Endothelial cell of umbilical vein (primary cell): ENCODE measurements around the gene PTPN14. TPM values are rescaled to one million over a fixed set of nuclear protein-coding genes. Genes with fewer than 3 reads are reported as not detected.

Experiments used
- BruUV-seq: library from RNA; stranded (reverse); fragments of 400-500 nt; replicated peaks from 2 replicates; lab custom pipeline; 2021; lab: Mats Ljungman, UMichigan
- CTCF ChIA-PET: fragments of 300-600, 350-600 bp; sonication (Branson Sonifier 250); formaldehyde crosslinking; loops from one replicate; lab custom pipeline; 2021; ENCODE audit warnings: antibody characterized with exemption, inconsistent platforms; lab: Charles Lee
- POLR2A ChIA-PET: fragments of 300-600, 350-600 bp; sonication (Branson Sonifier 250); formaldehyde crosslinking; loops from one replicate; lab custom pipeline; 2021; ENCODE audit warnings: antibody characterized with exemption, inconsistent platforms; lab: Charles Lee
- DNase-seq: peaks from one replicate; pipeline ENCODE4 v3.0.0-alpha.2; 2011; ENCODE audit warnings: low read depth, low spot score
- FAIRE-seq: peaks from 2 replicates; lab custom pipeline; 2011; peaks lifted over from hg19 to GRCh38; lab: Jason Lieb, UNC
- H2AFZ ChIP-seq: 2 replicates; pipeline ENCODE4 v1.6.0; 2012; ENCODE audit warnings: low read depth, low read length, control low read depth, inconsistent platforms
- H3K27ac ChIP-seq: 2 replicates; pipeline ENCODE4 v1.5.1; 2011; ENCODE audit warnings: low read depth, mild to moderate bottlenecking, control low read depth, low read length, moderate library complexity; ENCODE audit not compliant: insufficient read depth
- H3K27me3 ChIP-seq, 2 experiments: 2 replicates each; pipeline versions ENCODE4 v1.6.0 to v1.6.1; 2011; ENCODE audit warnings: low read length in 2 of 2, mixed read lengths in 1 of 2; ENCODE audit not compliant: control insufficient read depth in 2 of 2, insufficient read depth in 2 of 2
- H3K36me3 ChIP-seq, 2 experiments: 2 replicates in 1 of 2; 3 replicates in 1 of 2; pipeline ENCODE4 v1.5.1; 2011; ENCODE audit warnings: low read length in 2 of 2, mild to moderate bottlenecking in 1 of 2, moderate library complexity in 1 of 2; ENCODE audit not compliant: control insufficient read depth in 2 of 2, insufficient read depth in 2 of 2; ENCODE audit errors: extremely low read depth in 1 of 2
- H3K4me1 ChIP-seq: 3 replicates; pipeline ENCODE4 v1.5.1; 2011; ENCODE audit warnings: mild to moderate bottlenecking, low read length; ENCODE audit not compliant: control insufficient read depth, insufficient read depth; ENCODE audit errors: extremely low read depth
- H3K4me2 ChIP-seq: 2 replicates; pipeline ENCODE4 v1.6.1; 2011; ENCODE audit warnings: low read length, control low read depth, mixed read lengths; ENCODE audit not compliant: insufficient read depth
- H3K4me3 ChIP-seq, 3 experiments: fragments of 200-600 bp in 1 of 3; sonication (generic), shearing (Covaris generic) in 1 of 3; replicated peaks in 1 of 3; 2 replicates each; pipeline ENCODE4 v1.5.1; 2011 to 2016; ENCODE audit warnings: control low read depth in 3 of 3, low read length in 3 of 3, mild to moderate bottlenecking in 2 of 3, inconsistent platforms in 1 of 3, low read depth in 1 of 3, moderate library complexity in 1 of 3; ENCODE audit not compliant: insufficient read depth in 1 of 3
- H3K79me2 ChIP-seq: 2 replicates; pipeline ENCODE4 v1.6.0; 2012; ENCODE audit warnings: low read length, inconsistent platforms; ENCODE audit not compliant: control insufficient read depth, insufficient read depth
- H3K9ac ChIP-seq: replicated peaks from 2 replicates; pipeline ENCODE3; 2011; ENCODE audit warnings: low read length, control low read depth; ENCODE audit not compliant: insufficient read depth; ENCODE audit errors: extremely low read depth
- H3K9me1 ChIP-seq: replicated peaks from 3 replicates; pipeline ENCODE4 v1.6.0; 2011; ENCODE audit warnings: mild to moderate bottlenecking, low read length; ENCODE audit not compliant: control insufficient read depth, insufficient read depth; ENCODE audit errors: extremely low read depth
- H3K9me3 ChIP-seq: replicated peaks from 2 replicates; pipeline ENCODE4 v1.5.1; 2012; ENCODE audit warnings: low read length, inconsistent platforms; ENCODE audit not compliant: control insufficient read depth, insufficient read depth
- H4K20me1 ChIP-seq: replicated peaks from 2 replicates; pipeline ENCODE3; 2011; ENCODE audit warnings: mild to moderate bottlenecking, low read length; ENCODE audit not compliant: control insufficient read depth, insufficient read depth; ENCODE audit errors: extremely low read depth
- EZH2 ChIP-seq: IDR thresholded peaks from 2 replicates; pipeline ENCODE4 v1.6.1; 2012; ENCODE audit warnings: borderline replicate concordance, low read depth, mild to moderate bottlenecking, moderate library complexity, low read length, inconsistent platforms; ENCODE audit not compliant: severe bottlenecking
- FOS ChIP-seq: IDR thresholded peaks from 2 replicates; pipeline ENCODE4 v1.6.1; 2011; ENCODE audit warnings: mild to moderate bottlenecking, low read length, moderate library complexity, borderline replicate concordance; ENCODE audit not compliant: insufficient read depth
- GATA2 ChIP-seq: IDR thresholded peaks from 2 replicates; pipeline ENCODE4 v1.7.0; 2011; ENCODE audit warnings: low read depth, mild to moderate bottlenecking, moderate library complexity, mixed read lengths, low read length; ENCODE audit not compliant: insufficient read length, insufficient read depth
- JUN ChIP-seq: IDR thresholded peaks from 2 replicates; pipeline ENCODE4 v1.6.1; 2011; ENCODE audit warnings: borderline replicate concordance, low read depth; ENCODE audit not compliant: insufficient read length, insufficient read depth
- MYC ChIP-seq: IDR thresholded peaks from one replicate; pipeline ENCODE4 v1.6.1; 2011; ENCODE audit warnings: mild to moderate bottlenecking, low read depth, low read length
- POLR2A ChIP-seq: IDR thresholded peaks from 2 replicates; pipeline ENCODE4 v1.6.1; 2012; ENCODE audit warnings: low read depth, mild to moderate bottlenecking, control low read depth, low read length
- POLR2AphosphoS5 ChIP-seq: IDR thresholded peaks from 2 replicates; pipeline ENCODE4 v1.6.1; 2012; ENCODE audit warnings: low read depth, mild to moderate bottlenecking, control low read depth, low read length, moderate library complexity; ENCODE audit not compliant: insufficient read depth
- dilution Hi-C: fragments of 300-500 bp; cut with MboI; formaldehyde crosslinking; loops from one replicate; pipeline ENCODE4 v1.15.0; 2019; ENCODE audit warnings: low sequenced_read_pairs; ENCODE audit not compliant: extremely low pct_ligation_motif_present
- intact Hi-C: fragments of 100-400 bp; cut with micrococcal nuclease; formaldehyde crosslinking; loops from one replicate; pipeline ENCODE4 v1.10.0; 2022
- polyA plus RNA-seq, 4 experiments: library from polyadenylated mRNA; depleted of rRNA in 3 of 4; stranded (reverse) in 3 of 4; unstranded in 1 of 4; fragments of >200 nt; gene quantifications; 2 replicates each; pipeline versions ENCODE4 v1.2.1 to v1.2.3, GENCODE V29; 2011 to 2012; ENCODE audit warnings: missing spikeins in 1 of 4
- total RNA-seq: library from RNA; stranded (reverse); gene quantifications from 2 replicates; pipeline ENCODE4 v1.2.3, GENCODE V29; 2021
- TF ChIP-seq, protein P1 (sequence below), 2 donors: IDR thresholded peaks; 1 replicate in 1 of 2; 2 replicates in 1 of 2; pipeline ENCODE4 v1.5.1; 2011; ENCODE audit warnings: low read length in 2 of 2, mild to moderate bottlenecking in 2 of 2, moderate library complexity in 2 of 2, control low read depth in 1 of 2, inconsistent platforms in 1 of 2, low read depth in 1 of 2; ENCODE audit not compliant: insufficient read depth in 1 of 2; ENCODE audit errors: extremely low read depth in 1 of 2
- TF ChIP-seq, protein P2 (sequence below): IDR thresholded peaks from 2 replicates; pipeline ENCODE4 v1.6.1; 2011; ENCODE audit not compliant: insufficient read depth, insufficient read length

Gene PTPN14
- total and polyA plus RNA-seq, 2 donors (not counting 3 experiments of a cell fraction or from before 2014, with no cell fraction given): 18.5 to 93.0 TPM

DNA sequence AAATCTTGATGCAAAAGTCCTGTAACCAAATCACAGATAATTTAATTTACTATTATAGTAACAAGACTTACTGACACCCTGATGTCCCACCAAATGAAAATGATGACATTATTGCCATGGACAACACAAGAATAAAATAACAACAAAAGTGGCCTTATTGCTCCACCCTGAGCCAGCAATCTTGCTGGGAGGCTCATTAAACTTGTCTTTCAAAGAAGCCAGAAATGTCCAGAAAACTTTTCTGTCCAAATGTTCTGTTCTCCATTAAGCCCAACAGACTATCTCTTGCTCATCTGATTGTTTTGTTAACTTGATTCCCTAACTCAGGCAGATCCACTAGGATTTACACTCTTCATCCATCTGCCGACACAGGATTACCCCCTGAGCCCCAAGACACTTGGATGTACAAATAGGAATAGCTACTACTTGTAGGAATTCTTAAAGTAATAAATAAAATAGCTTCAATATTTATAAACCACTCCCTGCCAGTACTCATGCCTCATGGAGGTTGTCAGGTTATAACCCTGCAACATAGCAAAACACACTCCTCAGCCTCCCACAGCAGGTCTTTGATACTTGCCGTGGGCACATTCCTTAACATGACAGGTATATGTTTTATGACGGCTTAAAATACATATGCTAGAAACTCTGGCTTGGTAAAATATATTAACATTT is 84.9 kb downstream of the PTPN14 start:
- POLR2A ChIA-PET: no interaction called here
- H3K27me3 ChIP-seq: no peaks in the 10 kb centered on the region
- no peak overlapping the region for H3K9ac ChIP-seq
- no peaks in the 10 kb centered on the region for H3K9me1 ChIP-seq
- H3K9me3 ChIP-seq: no peaks in the 10 kb centered on the region
- peaks cover 8% of the 10 kb centered on the region for H4K20me1 ChIP-seq
- no peak overlapping the region for H3K4me3 ChIP-seq
- no TSS peak for BruUV-seq
- H3K27ac ChIP-seq: no peak overlapping the region
- peaks cover 0 to 2% of the 10 kb centered on the region in 2 experiments for H3K36me3 ChIP-seq
- H3K4me1 ChIP-seq: no peaks in the 10 kb centered on the region
- H3K79me2 ChIP-seq: peaks cover 80% of the 10 kb centered on the region
- FAIRE-seq: no peak
- TF ChIP-seq GATA2 (no peak), FOS (no peak), POLR2A (no peak)
- CTCF ChIA-PET: interaction anchor here (0.8 to 1.8 kb wide), 2 partner anchors 8 to 9 kb away, joined by 3 to 6 read pairs; no protein-coding TSS in a partner anchor
- no peak for DNase-seq
- intact Hi-C loops (no loop called here), dilution Hi-C loops (no loop called here)
- H3K4me2 ChIP-seq: no peak overlapping the region
- no peak overlapping the region for H2AFZ ChIP-seq

DNA sequence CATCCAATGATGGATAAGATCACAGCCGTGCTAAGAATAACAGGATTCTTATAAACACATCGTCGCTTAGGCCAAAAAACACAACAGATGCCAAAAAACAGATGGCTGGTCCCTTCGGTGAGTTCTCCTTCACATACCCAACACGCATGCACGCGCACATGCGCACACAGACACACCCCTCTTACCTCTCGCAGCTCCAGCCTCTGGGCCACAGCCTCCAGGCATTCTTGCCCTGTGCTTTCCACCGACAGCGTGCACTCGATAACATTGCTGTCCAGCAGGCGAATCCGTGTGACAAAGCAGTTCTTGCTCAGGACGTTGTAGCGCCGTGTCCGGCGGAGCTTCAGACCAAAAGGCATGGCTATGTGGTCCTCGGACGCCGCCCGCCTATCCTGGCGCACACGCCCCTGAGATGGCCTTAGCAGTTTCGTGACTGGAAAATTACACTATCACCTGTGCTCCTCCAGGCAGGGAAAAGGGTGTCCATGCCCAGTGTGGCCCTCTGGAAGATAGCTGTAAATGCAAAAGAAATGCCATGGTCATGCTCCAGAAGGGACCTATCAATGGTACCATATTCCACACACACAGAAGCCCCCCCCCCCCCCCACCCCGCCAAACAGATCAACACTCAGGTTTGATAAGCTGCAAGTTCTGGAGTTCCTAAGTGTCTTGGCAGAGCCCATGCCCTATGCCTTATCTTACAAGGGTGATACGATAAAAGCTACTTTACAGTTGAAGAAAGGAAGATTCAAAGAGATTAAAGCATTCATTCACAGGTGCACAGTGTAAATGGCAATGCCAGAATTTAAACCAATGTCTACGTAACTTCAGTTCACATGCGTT is 86.7 kb downstream of the PTPN14 start:
- Histone ChIP-seq H3K9me3 (no peaks in the 10 kb centered on the region), H3K4me1 (peaks cover 6% of the 10 kb centered on the region), H3K9me1 (no peaks in the 10 kb centered on the region), H3K27me3 (no peaks in the 10 kb centered on the region), H4K20me1 (peaks cover 8% of the 10 kb centered on the region), H3K4me2 (no peak overlapping the region), H2AFZ (no peak overlapping the region), H3K4me3 (no peak overlapping the region), H3K79me2 (peaks cover 79% of the 10 kb centered on the region), H3K36me3 (peaks cover 0 to 2% of the 10 kb centered on the region in 2 experiments), H3K9ac (no peak overlapping the region), H3K27ac (no peak overlapping the region)
- dilution Hi-C loops: no loop called here
- no peak for FAIRE-seq
- ChIA-PET CTCF (interaction anchor here (0.7 to 1.7 kb wide), 4 partner anchors 9 to 33 kb away, joined by 3 to 4 read pairs (median 4); no protein-coding TSS in a partner anchor), POLR2A (no interaction called here)
- BruUV-seq: no TSS peak
- DNase-seq: no peak
- intact Hi-C loops: no loop called here
- TF ChIP-seq EZH2 (no peak), FOS (no peak), POLR2A (no peak), GATA2 (no peak), POLR2AphosphoS5 (no peak), JUN (no peak), MYC (no peak)
- TF ChIP-seq, protein P1, sequence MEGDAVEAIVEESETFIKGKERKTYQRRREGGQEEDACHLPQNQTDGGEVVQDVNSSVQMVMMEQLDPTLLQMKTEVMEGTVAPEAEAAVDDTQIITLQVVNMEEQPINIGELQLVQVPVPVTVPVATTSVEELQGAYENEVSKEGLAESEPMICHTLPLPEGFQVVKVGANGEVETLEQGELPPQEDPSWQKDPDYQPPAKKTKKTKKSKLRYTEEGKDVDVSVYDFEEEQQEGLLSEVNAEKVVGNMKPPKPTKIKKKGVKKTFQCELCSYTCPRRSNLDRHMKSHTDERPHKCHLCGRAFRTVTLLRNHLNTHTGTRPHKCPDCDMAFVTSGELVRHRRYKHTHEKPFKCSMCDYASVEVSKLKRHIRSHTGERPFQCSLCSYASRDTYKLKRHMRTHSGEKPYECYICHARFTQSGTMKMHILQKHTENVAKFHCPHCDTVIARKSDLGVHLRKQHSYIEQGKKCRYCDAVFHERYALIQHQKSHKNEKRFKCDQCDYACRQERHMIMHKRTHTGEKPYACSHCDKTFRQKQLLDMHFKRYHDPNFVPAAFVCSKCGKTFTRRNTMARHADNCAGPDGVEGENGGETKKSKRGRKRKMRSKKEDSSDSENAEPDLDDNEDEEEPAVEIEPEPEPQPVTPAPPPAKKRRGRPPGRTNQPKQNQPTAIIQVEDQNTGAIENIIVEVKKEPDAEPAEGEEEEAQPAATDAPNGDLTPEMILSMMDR (IDR thresholded peaks at IDR 0.05; ENCODE audit: extremely low read depth in 1 of 2, insufficient read depth in 1 of 2, low read depth in 1 of 2, low read length in 2 of 2): no peak
- TF ChIP-seq, protein P2, sequence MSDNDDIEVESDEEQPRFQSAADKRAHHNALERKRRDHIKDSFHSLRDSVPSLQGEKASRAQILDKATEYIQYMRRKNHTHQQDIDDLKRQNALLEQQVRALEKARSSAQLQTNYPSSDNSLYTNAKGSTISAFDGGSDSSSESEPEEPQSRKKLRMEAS: no peak
